ENCODE data around the gene ANO3.

The ANO3 gene

DNA sequence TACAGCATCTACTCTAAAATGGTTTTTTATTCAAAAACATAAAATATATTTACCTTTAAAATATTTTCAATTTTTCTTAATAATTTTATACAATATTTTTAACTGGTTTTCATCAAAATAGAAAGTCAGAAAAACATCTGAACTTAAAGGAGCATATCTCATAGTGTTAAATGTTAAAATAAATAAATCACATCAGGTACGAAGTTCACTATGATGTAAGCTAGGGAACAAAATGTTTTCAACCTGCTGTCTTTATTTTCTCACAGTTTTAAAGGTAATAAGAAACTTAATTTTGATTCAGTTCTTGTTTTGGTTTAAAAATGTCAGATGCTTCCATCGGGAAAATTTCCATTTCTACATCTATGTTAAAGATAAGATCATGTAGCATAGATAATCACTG, 142.5 kb downstream of the ANO3 start:
- H3K4me1 ChIP-seq = no peaks in the 10 kb centered on the region
- no peaks in the 10 kb centered on the region for H4K20me1 ChIP-seq
- no peaks in the 10 kb centered on the region for H3K27me3 ChIP-seq
- H3K4me2 ChIP-seq = no peak overlapping the region
- no peak overlapping the region for H3K4me3 ChIP-seq
- no peaks in the 10 kb centered on the region for H3K36me3 ChIP-seq
- H3K9me3 ChIP-seq (replicated peaks in 1 of 11) = no peaks in the 10 kb centered on the region
- no peak overlapping the region for H3K27ac ChIP-seq
- no peak for TF ChIP-seq Cebpa-rat (IDR thresholded peaks at IDR 0.05)
- no peak overlapping the region for H3K9ac ChIP-seq

- no peak overlapping the region for H3K4me2 ChIP-seq
- no peak for TF ChIP-seq Cebpa-rat (IDR thresholded peaks at IDR 0.05)
- no peaks in the 10 kb centered on the region for H3K36me3 ChIP-seq
- no peak overlapping the region for H3K9ac ChIP-seq
- no peaks in the 10 kb centered on the region for H3K4me1 ChIP-seq
- H3K27me3 ChIP-seq = no peaks in the 10 kb centered on the region
- no peaks in the 10 kb centered on the region for H4K20me1 ChIP-seq
- no peak overlapping the region for H3K27ac ChIP-seq
- no peaks in the 10 kb centered on the region for H3K9me3 ChIP-seq (replicated peaks in 1 of 11)
- no peak overlapping the region for H3K4me3 ChIP-seq
Observed at GRCh38 chr11:26477396-26477795, 145.5 kb downstream of the ANO3 start.

- no peaks in the 10 kb centered on the region for H3K27me3 ChIP-seq
- no peak overlapping the region for H3K4me2 ChIP-seq
- H3K4me1 ChIP-seq = no peaks in the 10 kb centered on the region
- H3K9me3 ChIP-seq (replicated peaks in 1 of 11) = peaks cover 0 to 2% (median 0%) of the 10 kb centered on the region in 11 experiments; a peak in 2 of 22 replicates
- TF ChIP-seq Cebpa-rat (IDR thresholded peaks at IDR 0.05) = no peak
- H3K4me3 ChIP-seq = no peak overlapping the region
- no peaks in the 10 kb centered on the region for H3K36me3 ChIP-seq
- H3K9ac ChIP-seq = no peak overlapping the region
- no peak overlapping the region for H3K27ac ChIP-seq
- no peaks in the 10 kb centered on the region for H4K20me1 ChIP-seq
Observed at GRCh38 chr11:26478710-26479109, 146.8 kb downstream of the ANO3 start.

GRCh38 chr11:26480041-26480440, 148.1 kb downstream of the ANO3 start:
- Histone ChIP-seq H3K9me3 (replicated peaks in 1 of 11) (peaks cover 9 to 15% (median 12%) of the 10 kb centered on the region in 11 experiments), H3K9ac (no peak overlapping the region), H3K36me3 (no peaks in the 10 kb centered on the region)

DNA sequence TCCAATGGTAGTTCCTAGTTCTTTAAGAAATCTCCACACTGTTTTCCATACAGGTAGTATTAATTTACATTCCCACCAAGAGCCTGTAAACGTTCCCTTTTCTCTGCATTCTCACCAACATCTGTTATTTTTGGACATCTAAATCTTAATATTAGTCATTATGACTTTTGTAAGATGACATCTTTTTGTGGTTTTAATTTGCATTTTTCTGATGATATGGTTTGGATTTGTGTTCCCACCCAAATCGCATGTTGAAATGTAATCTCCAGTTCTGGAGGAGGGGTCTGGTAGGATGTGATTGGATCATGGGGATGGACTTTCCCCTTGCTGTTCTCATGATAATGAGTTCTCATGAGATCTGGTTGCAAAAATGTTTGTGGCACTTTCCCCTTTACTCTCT, 151.2 kb downstream of the ANO3 start:
- H3K4me1 ChIP-seq = no peaks in the 10 kb centered on the region
- no peak overlapping the region for H3K27ac ChIP-seq
- H3K9me3 ChIP-seq (replicated peaks in 1 of 11) = peaks cover 12 to 20% (median 15%) of the 10 kb centered on the region in 11 experiments
- no peak overlapping the region for H3K9ac ChIP-seq
- no peak overlapping the region for H3K4me3 ChIP-seq
- no peaks in the 10 kb centered on the region for H4K20me1 ChIP-seq
- H3K27me3 ChIP-seq = no peaks in the 10 kb centered on the region
- H3K36me3 ChIP-seq = no peaks in the 10 kb centered on the region
- TF ChIP-seq Cebpa-rat (IDR thresholded peaks at IDR 0.05) = no peak
- H3K4me2 ChIP-seq = no peak overlapping the region

More at GRCh38 chr11:26480041-26480440, 148.1 kb downstream of the ANO3 start:
- Histone ChIP-seq H4K20me1 (no peaks in the 10 kb centered on the region), H3K27ac (no peak overlapping the region), H3K4me3 (no peak overlapping the region), H3K4me2 (no peak overlapping the region), H3K4me1 (no peaks in the 10 kb centered on the region), H3K27me3 (no peaks in the 10 kb centered on the region)
- TF ChIP-seq Cebpa-rat (IDR thresholded peaks at IDR 0.05) = no peak

DNA sequence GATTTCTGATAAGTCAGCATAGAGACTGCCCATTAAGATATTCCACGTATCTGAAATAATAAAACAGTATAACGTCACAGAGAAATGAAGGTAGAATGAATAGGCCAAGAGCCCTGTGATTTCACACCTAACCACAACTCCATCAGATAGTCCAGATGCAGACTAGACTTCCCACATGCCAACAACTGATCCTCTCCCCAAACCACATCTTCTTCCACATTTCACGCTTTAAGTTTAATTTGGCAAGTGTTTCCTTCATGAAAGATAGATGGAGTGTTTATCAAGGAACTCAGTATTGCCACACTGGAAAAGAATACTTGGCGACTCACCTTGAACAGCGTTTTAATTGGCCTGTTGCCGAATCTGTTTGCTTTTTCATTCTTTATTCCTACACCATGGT, 158.6 kb downstream of the ANO3 start:
- Histone ChIP-seq H3K4me2 (no peak overlapping the region), H3K9ac (no peak overlapping the region), H3K27ac (no peak overlapping the region), H3K4me3 (no peak overlapping the region), H4K20me1 (no peaks in the 10 kb centered on the region), H3K36me3 (no peaks in the 10 kb centered on the region), H3K27me3 (no peaks in the 10 kb centered on the region), H3K4me1 (no peaks in the 10 kb centered on the region), H3K9me3 (replicated peaks in 1 of 11) (peaks cover 6 to 19% (median 13%) of the 10 kb centered on the region in 11 experiments; a peak in 18 of 22 replicates)
- TF ChIP-seq Cebpa-rat (IDR thresholded peaks at IDR 0.05) = no peak

DNA sequence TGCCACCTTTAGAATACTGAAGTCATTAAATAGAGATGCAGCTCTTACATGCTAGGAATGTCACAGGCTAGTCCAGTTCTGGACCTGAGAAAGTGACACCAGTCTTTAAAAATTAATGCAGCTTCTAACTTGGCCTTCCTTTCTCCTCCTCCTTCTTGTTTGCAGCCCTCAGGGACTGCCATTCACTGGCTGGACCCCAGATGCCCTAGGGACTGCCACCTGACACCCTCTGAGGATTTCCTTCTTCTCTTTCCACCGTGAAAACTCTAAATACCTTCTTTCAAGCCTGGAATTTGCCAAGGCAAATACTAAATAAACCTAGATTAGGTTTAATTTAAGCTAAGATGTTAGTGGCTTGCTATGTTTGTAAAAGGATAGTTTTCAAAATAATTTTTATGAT, 161.7 kb downstream of the ANO3 start:
- Histone ChIP-seq H3K4me2 (no peak overlapping the region), H3K4me1 (no peaks in the 10 kb centered on the region), H3K27me3 (no peaks in the 10 kb centered on the region), H3K9me3 (replicated peaks in 1 of 11) (peaks cover 6 to 15% (median 10%) of the 10 kb centered on the region in 11 experiments; a peak in 18 of 22 replicates), H4K20me1 (no peaks in the 10 kb centered on the region), H3K9ac (no peak overlapping the region), H3K4me3 (no peak overlapping the region), H3K27ac (no peak overlapping the region), H3K36me3 (no peaks in the 10 kb centered on the region)
- no peak for TF ChIP-seq Cebpa-rat (IDR thresholded peaks at IDR 0.05)

DNA sequence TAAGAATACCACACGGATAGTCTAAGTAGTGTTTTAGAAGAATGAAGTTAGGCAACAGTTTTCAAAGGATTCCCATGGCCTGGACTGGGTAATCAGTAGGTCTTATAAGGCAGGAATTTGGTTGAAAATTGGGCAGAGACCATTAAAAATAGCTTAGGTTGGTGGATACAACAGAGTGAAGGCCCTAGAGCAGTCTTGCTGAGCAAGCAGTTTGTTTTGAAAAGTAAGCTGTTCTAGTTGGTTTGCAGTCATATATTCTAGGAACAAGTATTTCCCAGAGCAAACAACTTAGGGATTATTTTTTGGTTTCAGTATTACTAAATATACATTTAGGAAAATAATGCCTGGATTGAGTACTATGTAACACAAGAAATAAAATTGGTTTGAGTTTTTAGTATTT, 175.3 kb downstream of the ANO3 start:
- no peaks in the 10 kb centered on the region for H3K9me3 ChIP-seq (replicated peaks in 1 of 11)
- no peaks in the 10 kb centered on the region for H3K36me3 ChIP-seq
- H3K4me3 ChIP-seq = no peak overlapping the region
- no peak overlapping the region for H3K27ac ChIP-seq
- no peak for TF ChIP-seq Cebpa-rat (IDR thresholded peaks at IDR 0.05)
- H3K4me2 ChIP-seq = no peak overlapping the region
- peaks cover 0 to 14% (median 0%) of the 10 kb centered on the region in 10 experiments; a peak in 4 of 20 replicates for H3K4me1 ChIP-seq
- H3K27me3 ChIP-seq = no peaks in the 10 kb centered on the region
- no peaks in the 10 kb centered on the region for H4K20me1 ChIP-seq
- H3K9ac ChIP-seq = no peak overlapping the region

- Histone ChIP-seq H3K27me3 (no peaks in the 10 kb centered on the region), H3K27ac (peak overlapping the region in 1 of 11 experiments; percentile 25; a peak in 1 of 22 replicates), H3K9ac (no peak overlapping the region), H3K4me2 (peak overlapping the region in 1 of 11 experiments; percentile 19; a peak in 3 of 22 replicates), H4K20me1 (no peaks in the 10 kb centered on the region), H3K4me3 (no peak overlapping the region), H3K4me1 (peaks cover 0 to 14% (median 0%) of the 10 kb centered on the region in 10 experiments; a peak in 4 of 20 replicates), H3K36me3 (no peaks in the 10 kb centered on the region), H3K9me3 (replicated peaks in 1 of 11) (no peaks in the 10 kb centered on the region)
- TF ChIP-seq Cebpa-rat (IDR thresholded peaks at IDR 0.05) = no peak
Observed at GRCh38 chr11:26510164-26510563, 178.2 kb downstream of the ANO3 start.

DNA sequence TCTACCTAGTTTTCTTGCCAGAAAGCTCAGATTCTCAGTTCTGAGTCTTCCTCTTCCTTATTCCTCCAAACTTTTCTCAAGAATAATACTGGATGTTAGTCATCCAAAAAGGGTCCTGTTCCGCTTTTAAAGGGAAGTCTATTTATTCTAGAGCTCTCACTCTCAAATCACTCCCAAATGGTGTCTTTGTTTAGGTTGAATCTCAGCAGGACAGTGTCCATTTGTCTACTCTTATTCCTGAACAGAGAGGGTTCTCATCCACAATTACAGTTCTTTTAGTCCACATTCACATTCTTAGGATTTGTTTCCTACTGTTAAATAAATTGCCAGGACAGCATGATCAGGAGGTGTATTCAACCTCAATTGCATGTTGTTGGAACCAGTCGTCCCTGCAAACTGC, 178.8 kb downstream of the ANO3 start:
- Histone ChIP-seq H4K20me1 (no peaks in the 10 kb centered on the region), H3K27me3 (no peaks in the 10 kb centered on the region), H3K36me3 (no peaks in the 10 kb centered on the region), H3K4me1 (peaks cover 0 to 14% (median 0%) of the 10 kb centered on the region in 10 experiments; a peak in 4 of 20 replicates), H3K4me3 (no peak overlapping the region), H3K9ac (no peak overlapping the region), H3K9me3 (replicated peaks in 1 of 11) (no peaks in the 10 kb centered on the region), H3K4me2 (peak overlapping the region in 1 of 11 experiments; percentile 19; a peak in 3 of 22 replicates), H3K27ac (peak overlapping the region in 1 of 11 experiments; percentile 25; a peak in 1 of 22 replicates)
- TF ChIP-seq Cebpa-rat (IDR thresholded peaks at IDR 0.05) = no peak

Data from BLaER1 treated with 17β-estradiol and CSF1 and Interleukin-3, amounts not matched to agents 10 nM and 100 nM (cell line).